Activated T-helper 17 cell treated with anti-CD3 and anti-CD28 coated beads, Interleukin-2, amount 50 U/mL, for 72 hours (primary cell): ENCODE measurements around the gene TUBB2B. TPM values are rescaled to one million over a fixed set of nuclear protein-coding genes. Genes with fewer than 3 reads are reported as not detected.
"Not testable (repeated sequence)": the region's sequence is repeated elsewhere in the genome, so short reads cannot be mapped to it uniquely, and the experiment has no call there.

ENCODE experiments used
- ATAC-seq: fragments of 150-1000 bp; cut with Tn5 transposase; replicated peaks from 2 replicates; pipeline ENCODE4 v1.10.0; 2021; ENCODE audit warnings: mild to moderate bottlenecking, moderate library complexity
- H3K27ac Mint-ChIP-seq: one replicate; pipeline ENCODE4 v1.8.0; 2022; ENCODE audit warnings: mixed read lengths
- H3K27me3 Mint-ChIP-seq: one replicate; pipeline ENCODE4 v1.8.0; 2022; ENCODE audit warnings: mixed read lengths
- H3K36me3 Mint-ChIP-seq: one replicate; pipeline ENCODE4 v1.8.0; 2022; ENCODE audit warnings: low read depth, mild to moderate bottlenecking, mixed read lengths
- H3K4me1 Mint-ChIP-seq: one replicate; pipeline ENCODE4 v1.8.0; 2022; ENCODE audit warnings: mixed read lengths
- H3K4me3 Mint-ChIP-seq: one replicate; pipeline ENCODE4 v1.8.0; 2022; ENCODE audit warnings: mild to moderate bottlenecking, mixed read lengths
- H3K9me3 Mint-ChIP-seq: one replicate; pipeline ENCODE4 v1.8.0; 2022; ENCODE audit warnings: mixed read lengths
- total RNA-seq, 2 donors: library from RNA; stranded (reverse); gene quantifications; one replicate each; pipeline ENCODE4 v1.2.3, GENCODE V29; 2022

TUBB2B gene
- total RNA-seq, 2 donors from 2014 or later, result 0.35 TPM; not detected in 1

- ATAC-seq, result no peak
- peaks cover 6% of the 10 kb centered on the region for H3K4me1 Mint-ChIP-seq
- no peaks in the 10 kb centered on the region for H3K36me3 Mint-ChIP-seq
- peaks cover 7% of the 10 kb centered on the region for H3K27me3 Mint-ChIP-seq
- no peak overlapping the region for H3K27ac Mint-ChIP-seq
- H3K4me3 Mint-ChIP-seq, result no peak overlapping the region
- peaks cover 5% of the 10 kb centered on the region for H3K9me3 Mint-ChIP-seq
Observed at GRCh38 chr6:3201388-3201787, 26.1 kb downstream of the TUBB2B start.

- no peaks in the 10 kb centered on the region for H3K36me3 Mint-ChIP-seq
- peaks cover under 1% of the 10 kb centered on the region for H3K4me1 Mint-ChIP-seq
- peaks cover 5% of the 10 kb centered on the region for H3K9me3 Mint-ChIP-seq
- no peak overlapping the region for H3K4me3 Mint-ChIP-seq
- ATAC-seq, result no peak
- no peak overlapping the region for H3K27ac Mint-ChIP-seq
- peaks cover 7% of the 10 kb centered on the region for H3K27me3 Mint-ChIP-seq
Observed at GRCh38 chr6:3200682-3201081, 26.8 kb downstream of the TUBB2B start.

GRCh38 chr6:3199382-3199781 is 28.1 kb downstream of the TUBB2B start:
- Mint-ChIP-seq H3K4me3 (no peak overlapping the region), H3K9me3 (peaks cover 3% of the 10 kb centered on the region), H3K27ac (no peak overlapping the region), H3K27me3 (peaks cover 7% of the 10 kb centered on the region), H3K4me1 (no peaks in the 10 kb centered on the region), H3K36me3 (no peaks in the 10 kb centered on the region)
- ATAC-seq, result no peak

- H3K27me3 Mint-ChIP-seq, H3K27ac Mint-ChIP-seq, H3K36me3 Mint-ChIP-seq, ATAC-seq, H3K9me3 Mint-ChIP-seq, H3K4me1 Mint-ChIP-seq, H3K4me3 Mint-ChIP-seq: not testable (repeated sequence)
Observed at GRCh38 chr6:3197734-3198133, 29.7 kb downstream of the TUBB2B start.

GRCh38 chr6:3196770-3197169 is 30.7 kb downstream of the TUBB2B start:
- H3K27ac Mint-ChIP-seq, result no peak overlapping the region
- no peaks in the 10 kb centered on the region for H3K36me3 Mint-ChIP-seq
- no peaks in the 10 kb centered on the region for H3K4me1 Mint-ChIP-seq
- no peaks in the 10 kb centered on the region for H3K9me3 Mint-ChIP-seq
- H3K4me3 Mint-ChIP-seq, result no peak overlapping the region
- H3K27me3 Mint-ChIP-seq, result no peaks in the 10 kb centered on the region
- ATAC-seq, result no peak

GRCh38 chr6:3195695-3196497 is 31.6 kb downstream of the TUBB2B start:
- H3K27ac Mint-ChIP-seq, result no peak overlapping the region
- H3K4me3 Mint-ChIP-seq, result no peak overlapping the region
- ATAC-seq, result no peak
- no peaks in the 10 kb centered on the region for H3K4me1 Mint-ChIP-seq
- H3K9me3 Mint-ChIP-seq, result no peaks in the 10 kb centered on the region
- no peaks in the 10 kb centered on the region for H3K27me3 Mint-ChIP-seq
- no peaks in the 10 kb centered on the region for H3K36me3 Mint-ChIP-seq

GRCh38 chr6:3195420-3195694 is 32.1 kb downstream of the TUBB2B start:
- Mint-ChIP-seq H3K9me3 (no peaks in the 10 kb centered on the region), H3K4me1 (no peaks in the 10 kb centered on the region), H3K4me3 (no peak overlapping the region), H3K27me3 (no peaks in the 10 kb centered on the region), H3K27ac (no peak overlapping the region), H3K36me3 (no peaks in the 10 kb centered on the region)
- no peak for ATAC-seq

- H3K9me3 Mint-ChIP-seq, result no peaks in the 10 kb centered on the region
- peak; percentile 86 for ATAC-seq
- no peak overlapping the region for H3K27ac Mint-ChIP-seq
Observed at GRCh38 chr6:3194535-3195419, 32.7 kb downstream of the TUBB2B start.

GRCh38 chr6:3193102-3193849 is 34.2 kb downstream of the TUBB2B start:
- H3K36me3 Mint-ChIP-seq, result no peaks in the 10 kb centered on the region
- H3K27me3 Mint-ChIP-seq, result peaks cover 6% of the 10 kb centered on the region
- no peaks in the 10 kb centered on the region for H3K9me3 Mint-ChIP-seq
- no peak overlapping the region for H3K27ac Mint-ChIP-seq
- no peak for ATAC-seq
- no peaks in the 10 kb centered on the region for H3K4me1 Mint-ChIP-seq
- H3K4me3 Mint-ChIP-seq, result no peak overlapping the region

More at GRCh38 chr6:3194535-3195419, 32.7 kb downstream of the TUBB2B start:
- H3K4me3 Mint-ChIP-seq, result no peak overlapping the region
- no peaks in the 10 kb centered on the region for H3K36me3 Mint-ChIP-seq
- no peaks in the 10 kb centered on the region for H3K4me1 Mint-ChIP-seq
- H3K27me3 Mint-ChIP-seq, result no peaks in the 10 kb centered on the region

- no peak overlapping the region for H3K4me3 Mint-ChIP-seq
- H3K27me3 Mint-ChIP-seq, result peaks cover 11% of the 10 kb centered on the region
- H3K36me3 Mint-ChIP-seq, result no peaks in the 10 kb centered on the region
- no peak overlapping the region for H3K27ac Mint-ChIP-seq
- ATAC-seq, result no peak
- no peaks in the 10 kb centered on the region for H3K9me3 Mint-ChIP-seq
- no peaks in the 10 kb centered on the region for H3K4me1 Mint-ChIP-seq
Observed at GRCh38 chr6:3190779-3191178, 36.7 kb downstream of the TUBB2B start.

- H3K9me3 Mint-ChIP-seq, result no peaks in the 10 kb centered on the region
- H3K4me1 Mint-ChIP-seq, result no peaks in the 10 kb centered on the region
- H3K36me3 Mint-ChIP-seq, result no peaks in the 10 kb centered on the region
- no peak for ATAC-seq
- H3K27ac Mint-ChIP-seq, result no peak overlapping the region
- no peak overlapping the region for H3K4me3 Mint-ChIP-seq
- H3K27me3 Mint-ChIP-seq, result peaks cover 15% of the 10 kb centered on the region
Observed at GRCh38 chr6:3190056-3190455, 37.4 kb downstream of the TUBB2B start.

GRCh38 chr6:3189192-3189591 is 38.3 kb downstream of the TUBB2B start:
- H3K9me3 Mint-ChIP-seq, H3K4me1 Mint-ChIP-seq, H3K4me3 Mint-ChIP-seq, ATAC-seq, H3K27ac Mint-ChIP-seq, H3K36me3 Mint-ChIP-seq: not testable (repeated sequence)
- peaks cover 18% of the 10 kb centered on the region for H3K27me3 Mint-ChIP-seq

GRCh38 chr6:3188262-3188661 is 39.2 kb downstream of the TUBB2B start:
- H3K4me3 Mint-ChIP-seq, result no peak overlapping the region
- peaks cover 18% of the 10 kb centered on the region for H3K27me3 Mint-ChIP-seq
- no peaks in the 10 kb centered on the region for H3K4me1 Mint-ChIP-seq
- H3K27ac Mint-ChIP-seq, result no peak overlapping the region
- no peaks in the 10 kb centered on the region for H3K9me3 Mint-ChIP-seq
- no peak for ATAC-seq
- H3K36me3 Mint-ChIP-seq, result no peaks in the 10 kb centered on the region

- ATAC-seq, result no peak
- no peak overlapping the region for H3K27ac Mint-ChIP-seq
- peaks cover 18% of the 10 kb centered on the region for H3K27me3 Mint-ChIP-seq
- H3K4me3 Mint-ChIP-seq, result no peak overlapping the region
- no peaks in the 10 kb centered on the region for H3K4me1 Mint-ChIP-seq
- no peaks in the 10 kb centered on the region for H3K36me3 Mint-ChIP-seq
- no peaks in the 10 kb centered on the region for H3K9me3 Mint-ChIP-seq
Observed at GRCh38 chr6:3186974-3187382, 40.5 kb downstream of the TUBB2B start.
